Measurements from ENCODE around the gene KHK.

DNA sequence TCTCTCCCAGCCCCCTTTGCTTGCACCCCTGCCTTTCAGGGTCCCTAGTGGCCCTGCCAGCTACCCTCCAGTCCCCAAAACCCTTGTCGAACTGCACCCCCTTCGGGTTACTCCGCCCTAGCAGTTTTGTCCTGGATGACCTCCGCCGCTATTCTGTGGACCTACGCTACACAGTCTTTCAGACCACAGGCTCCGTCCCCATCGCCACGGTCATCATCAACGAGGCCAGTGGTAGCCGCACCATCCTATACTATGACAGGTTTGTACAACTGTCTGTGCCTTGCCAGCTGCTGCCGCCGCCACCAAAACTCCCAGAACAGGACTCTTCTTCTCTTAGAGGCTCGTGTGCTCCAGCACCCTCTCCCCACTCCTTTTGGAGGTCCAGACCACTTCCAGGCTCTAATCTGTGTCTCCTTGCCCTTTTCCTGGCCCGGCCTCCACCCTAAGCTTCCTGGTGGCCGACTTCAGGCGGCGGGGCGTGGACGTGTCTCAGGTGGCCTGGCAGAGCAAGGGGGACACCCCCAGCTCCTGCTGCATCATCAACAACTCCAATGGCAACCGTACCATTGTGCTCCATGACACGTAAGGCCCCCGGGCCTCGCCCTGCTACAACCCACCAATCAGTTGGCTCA is 7.9 kb downstream of the KHK start:
- TF ChIP-seq, protein P1, sequence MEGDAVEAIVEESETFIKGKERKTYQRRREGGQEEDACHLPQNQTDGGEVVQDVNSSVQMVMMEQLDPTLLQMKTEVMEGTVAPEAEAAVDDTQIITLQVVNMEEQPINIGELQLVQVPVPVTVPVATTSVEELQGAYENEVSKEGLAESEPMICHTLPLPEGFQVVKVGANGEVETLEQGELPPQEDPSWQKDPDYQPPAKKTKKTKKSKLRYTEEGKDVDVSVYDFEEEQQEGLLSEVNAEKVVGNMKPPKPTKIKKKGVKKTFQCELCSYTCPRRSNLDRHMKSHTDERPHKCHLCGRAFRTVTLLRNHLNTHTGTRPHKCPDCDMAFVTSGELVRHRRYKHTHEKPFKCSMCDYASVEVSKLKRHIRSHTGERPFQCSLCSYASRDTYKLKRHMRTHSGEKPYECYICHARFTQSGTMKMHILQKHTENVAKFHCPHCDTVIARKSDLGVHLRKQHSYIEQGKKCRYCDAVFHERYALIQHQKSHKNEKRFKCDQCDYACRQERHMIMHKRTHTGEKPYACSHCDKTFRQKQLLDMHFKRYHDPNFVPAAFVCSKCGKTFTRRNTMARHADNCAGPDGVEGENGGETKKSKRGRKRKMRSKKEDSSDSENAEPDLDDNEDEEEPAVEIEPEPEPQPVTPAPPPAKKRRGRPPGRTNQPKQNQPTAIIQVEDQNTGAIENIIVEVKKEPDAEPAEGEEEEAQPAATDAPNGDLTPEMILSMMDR (IDR thresholded peaks at IDR 0.05; ENCODE audit: low read depth, low read length), result no peak
- no peak for TF ChIP-seq EZH2phosphoT487 (IDR thresholded peaks at IDR 0.05; ENCODE audit: low read depth)
